WTC11 (cell line): Measurements from ENCODE around the gene FASTK.

Experiments used
- CTCF ChIP-seq: fragments of 200-600 bp; IDR thresholded peaks from 2 replicates; pipeline ENCODE4 v1.8.0; 2022; ENCODE audit warnings: antibody characterized with exemption
- RORB ChIP-seq: fragments of 250-450 bp; sonication (Bioruptor Pico); IDR thresholded peaks from 2 replicates; pipeline ENCODE4 v1.9.0; 2021; ENCODE audit warnings: mild to moderate bottlenecking
- ZNF121 ChIP-seq: sonication (generic); formaldehyde crosslinking; IDR thresholded peaks from 2 replicates; pipeline ENCODE4 v1.8.0; 2023; ENCODE audit warnings: missing genetic modification reagents
- TF ChIP-seq, protein P1 (sequence below): sonication (generic); formaldehyde crosslinking; IDR thresholded peaks from 2 replicates; pipeline ENCODE4 v1.8.1; 2022; ENCODE audit warnings: low read depth, missing genetic modification reagents, borderline replicate concordance

GRCh38 chr7:151075662-151075971 is 5.0 kb downstream of the FASTK start:
- TF ChIP-seq, protein P1, sequence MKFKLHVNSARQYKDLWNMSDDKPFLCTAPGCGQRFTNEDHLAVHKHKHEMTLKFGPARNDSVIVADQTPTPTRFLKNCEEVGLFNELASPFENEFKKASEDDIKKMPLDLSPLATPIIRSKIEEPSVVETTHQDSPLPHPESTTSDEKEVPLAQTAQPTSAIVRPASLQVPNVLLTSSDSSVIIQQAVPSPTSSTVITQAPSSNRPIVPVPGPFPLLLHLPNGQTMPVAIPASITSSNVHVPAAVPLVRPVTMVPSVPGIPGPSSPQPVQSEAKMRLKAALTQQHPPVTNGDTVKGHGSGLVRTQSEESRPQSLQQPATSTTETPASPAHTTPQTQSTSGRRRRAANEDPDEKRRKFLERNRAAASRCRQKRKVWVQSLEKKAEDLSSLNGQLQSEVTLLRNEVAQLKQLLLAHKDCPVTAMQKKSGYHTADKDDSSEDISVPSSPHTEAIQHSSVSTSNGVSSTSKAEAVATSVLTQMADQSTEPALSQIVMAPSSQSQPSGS (CRISPR knock-in tag) = no peak
- TF ChIP-seq ZNF121 (CRISPR knock-in tag) (no peak), CTCF (no peak), RORB (CRISPR knock-in tag) (no peak)
